Renal cortex interstitium (tissue), 11 donors: Measurements from ENCODE around the gene SLC7A11. TPM values are rescaled to one million over a fixed set of nuclear protein-coding genes. Genes with fewer than 3 reads are reported as not detected.
"Not testable (repeated sequence)": the region's sequence is repeated elsewhere in the genome, so short reads cannot be mapped to it uniquely, and the experiment has no call there.

Experiments used
- DNase-seq, 11 donors: peaks; one replicate each; pipeline ENCODE4 v3.0.0-alpha.2; 2013; ENCODE audit warnings: low read depth in 9 of 11, low spot score in 4 of 11; ENCODE audit errors: extremely low read depth in 1 of 11
- polyA plus RNA-seq, 3 donors: library from polyadenylated mRNA; unstranded; fragments of 120-200 nt; gene quantifications; one replicate each; pipeline ENCODE4 v1.2.1, GENCODE V29; 2013; ENCODE audit not compliant: insufficient read length in 3 of 3

SLC7A11 gene
- polyA plus RNA-seq, 3 donors = 1.9 to 2.3 (median 2.0) TPM

GRCh38 chr4:138249132-138249531 lies 7.0 kb upstream of the SLC7A11 start:
- DNase-seq = no peak

DNA sequence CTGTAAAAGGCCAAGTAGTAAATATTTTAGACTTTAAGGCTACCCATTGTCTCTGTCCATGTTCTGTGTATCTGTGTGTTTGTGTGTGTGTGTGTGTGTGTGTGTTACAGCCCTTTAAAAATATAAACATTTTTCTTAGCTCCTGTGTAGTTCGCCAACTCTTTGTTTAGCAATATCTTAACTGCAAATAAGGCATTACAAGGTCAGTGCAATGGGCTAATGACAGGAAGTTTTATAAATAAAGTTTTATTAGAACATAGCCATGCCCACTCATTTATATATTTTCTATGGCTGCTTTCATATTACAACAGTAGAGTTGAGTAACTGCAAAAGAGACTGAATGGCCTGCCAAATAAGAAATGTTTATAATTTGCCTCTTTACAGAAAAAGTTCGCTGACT lies 5.9 kb upstream of the SLC7A11 start:
- DNase-seq = no peak

GRCh38 chr4:138247643-138248042 lies 5.5 kb upstream of the SLC7A11 start:
- no peak for DNase-seq

GRCh38 chr4:138243369-138243768 lies 1.2 kb upstream of the SLC7A11 start:
- DNase-seq = no peak

- no peak for DNase-seq
Measured at GRCh38 chr4:138242834-138243156, 646 bp upstream of the SLC7A11 start.

GRCh38 chr4:138241281-138242075 lies 671 bp downstream of the SLC7A11 start:
- no peak for DNase-seq

DNA sequence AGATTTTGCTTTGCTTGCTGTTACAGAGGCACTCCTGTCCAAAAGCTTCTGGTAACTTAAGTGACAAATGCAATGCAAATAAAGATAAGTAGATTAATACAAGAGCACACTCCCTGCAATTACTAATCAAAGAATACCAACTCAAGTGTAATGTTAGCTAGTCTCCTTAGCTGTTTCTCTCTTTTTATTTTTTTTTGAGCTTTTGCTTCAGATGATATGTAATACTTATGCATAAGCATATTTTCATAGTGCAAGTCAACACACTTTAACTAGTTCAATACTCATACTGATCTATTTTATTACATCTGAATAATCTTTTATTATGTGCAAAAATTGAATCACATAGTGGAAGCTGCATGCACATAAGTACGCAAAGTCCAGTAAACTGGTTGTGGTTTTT lies 2.7 kb downstream of the SLC7A11 start:
- DNase-seq = no peak

GRCh38 chr4:138238521-138239292 lies 3.4 kb downstream of the SLC7A11 start:
- DNase-seq = no peak

GRCh38 chr4:138237132-138237531 lies 5.0 kb downstream of the SLC7A11 start:
- not testable (repeated sequence) for DNase-seq

DNA sequence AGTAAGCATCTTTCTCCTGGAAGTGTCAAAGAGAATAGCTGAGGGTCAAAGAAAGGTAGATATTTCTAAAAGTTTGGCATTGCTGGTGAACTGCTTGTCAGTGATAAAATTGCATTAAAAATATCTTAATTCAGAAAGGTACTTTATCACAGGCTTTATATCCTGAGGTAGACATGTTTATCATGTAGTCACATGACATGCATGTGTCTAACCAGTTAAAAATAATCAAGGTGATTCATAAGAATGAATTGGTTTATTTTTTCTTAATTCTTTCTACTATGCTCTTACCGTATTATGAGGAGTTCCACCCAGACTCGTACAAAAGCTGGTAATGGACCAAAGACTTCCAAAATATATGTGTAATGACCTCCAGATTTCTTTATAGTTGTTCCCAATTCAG lies 6.1 kb downstream of the SLC7A11 start:
- DNase-seq = no peak

DNA sequence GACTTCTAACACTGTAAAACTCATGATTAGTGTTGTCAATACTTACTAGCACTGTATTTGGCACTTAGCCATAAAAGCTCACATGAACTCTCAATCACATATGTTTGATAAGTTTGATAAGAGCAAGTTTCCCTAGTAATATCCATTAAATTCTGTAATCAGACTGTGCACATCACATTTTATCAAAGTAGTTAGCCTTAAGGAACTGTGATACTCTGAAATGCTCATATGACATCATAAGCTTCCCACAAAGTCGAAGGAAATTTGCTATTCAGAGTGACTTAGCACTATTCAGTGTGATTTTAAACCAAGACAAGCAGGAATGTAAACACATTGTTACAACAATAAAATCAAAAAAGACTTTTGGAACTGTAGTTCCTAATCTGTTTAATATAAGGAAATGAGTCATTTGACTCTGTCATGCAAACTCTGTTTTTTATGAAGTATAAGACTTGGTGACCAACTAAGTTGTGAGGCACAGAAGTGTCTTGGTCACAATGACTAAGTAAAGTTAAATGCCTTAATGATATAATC lies 6.7 kb downstream of the SLC7A11 start:
- DNase-seq = no peak

GRCh38 chr4:138234248-138234647 lies 7.9 kb downstream of the SLC7A11 start:
- DNase-seq = no peak

GRCh38 chr4:138233313-138234034 lies 8.7 kb downstream of the SLC7A11 start:
- DNase-seq = no peak

DNA sequence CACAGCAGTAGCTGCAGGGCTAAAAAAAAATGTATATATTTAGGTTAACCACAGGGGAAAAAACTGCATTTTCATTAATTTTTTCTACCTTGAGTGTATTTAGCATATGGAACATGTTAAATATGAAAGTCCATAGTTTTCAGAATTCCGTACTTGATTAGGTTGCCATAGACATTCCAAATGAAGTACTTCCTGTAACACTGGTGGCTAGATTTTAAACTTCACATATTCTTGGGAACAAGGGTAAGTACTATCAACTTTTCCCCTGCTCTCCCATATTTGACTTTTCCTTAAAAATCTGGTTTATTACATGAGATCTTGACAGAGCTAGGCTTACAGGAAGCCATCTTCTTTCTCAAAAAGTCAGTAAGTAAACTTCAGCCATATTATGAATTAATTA lies 9.8 kb downstream of the SLC7A11 start:
- no peak for DNase-seq

- no peak for DNase-seq
Measured at GRCh38 chr4:138230048-138230447, 12.1 kb downstream of the SLC7A11 start.

DNA sequence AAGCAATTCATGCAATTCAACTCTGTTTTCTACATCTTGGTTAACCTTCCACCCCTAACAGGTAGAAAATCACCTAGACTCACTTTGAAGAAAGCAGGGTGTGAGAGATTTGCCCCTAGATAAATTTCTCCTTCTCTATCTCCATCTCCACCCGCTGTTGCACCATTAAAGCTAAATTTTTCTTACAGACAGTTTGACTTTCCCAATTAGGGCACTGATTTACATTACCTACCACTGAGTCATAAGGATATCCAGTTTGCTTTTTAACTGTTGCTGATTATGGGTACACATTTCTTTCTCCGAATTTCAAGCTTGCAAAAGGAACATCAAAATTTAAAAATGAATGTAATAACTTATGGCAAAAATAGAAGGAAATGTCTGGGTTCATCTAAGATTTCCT lies 13.0 kb downstream of the SLC7A11 start:
- no peak for DNase-seq

GRCh38 chr4:138226351-138226750 lies 15.8 kb downstream of the SLC7A11 start:
- no peak for DNase-seq

DNA sequence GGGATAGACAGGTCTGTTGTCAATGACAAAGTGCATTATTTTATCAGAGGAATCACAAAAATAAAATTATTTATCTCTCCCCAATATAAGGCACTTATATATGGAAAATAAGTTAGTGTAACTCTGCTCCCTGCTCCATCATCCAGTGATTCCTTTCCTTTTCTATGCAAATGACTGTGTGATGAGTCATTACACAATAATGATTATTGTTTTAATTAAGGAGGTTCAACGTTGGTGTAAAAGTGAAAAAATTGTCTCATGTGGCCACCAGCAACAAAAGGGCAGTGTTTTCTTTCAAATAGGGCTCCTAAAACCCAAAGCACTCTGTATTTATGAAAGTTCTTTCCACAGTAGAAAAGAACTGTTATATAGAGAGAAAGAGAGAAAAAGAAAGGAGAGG lies 16.7 kb downstream of the SLC7A11 start:
- no peak for DNase-seq

- no peak for DNase-seq
Measured at GRCh38 chr4:138224614-138225013, 17.5 kb downstream of the SLC7A11 start.
